ENCODE measurements around the gene PNKD. TPM values are rescaled to one million over a fixed set of nuclear protein-coding genes. Genes with fewer than 3 reads are reported as not detected.

Gene PNKD
- total RNA-seq, 2 experiments from 2014 or later: 66.3 to 74.5 TPM

DNA sequence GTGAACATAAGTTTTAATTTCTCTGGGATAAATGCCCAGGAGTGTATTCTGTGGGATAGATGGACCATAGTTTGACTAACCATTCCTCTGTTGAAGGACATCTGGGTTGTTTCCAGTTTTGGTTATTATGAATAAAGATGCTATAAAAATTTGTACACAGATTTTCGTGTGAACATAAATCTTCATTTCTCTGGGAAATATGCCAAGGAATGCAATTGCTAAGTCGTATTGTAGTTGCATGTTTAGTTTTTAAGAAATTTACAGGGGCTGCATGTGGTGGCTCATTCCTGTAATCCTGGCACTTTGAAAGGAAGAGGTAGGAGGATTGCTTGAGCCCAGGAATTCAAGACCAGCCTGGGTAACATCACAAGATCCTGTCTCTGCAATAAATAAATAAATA is 104.9 kb downstream of the PNKD start:
- H3K4me2 ChIP-seq (ENCODE audit: low read length): no peak overlapping the region
- ChIA-PET POLR2A (no interaction called here), CTCF (ENCODE audit: unreplicated experiment) (no interaction called here)
- H3K79me2 ChIP-seq (ENCODE audit: insufficient read depth, low read depth, low read length): no peaks in the 10 kb centered on the region
- H4K20me1 ChIP-seq (ENCODE audit: insufficient read depth, low read length): no peaks in the 10 kb centered on the region
- TF ChIP-seq EZH2phosphoT487 (IDR thresholded peaks at IDR 0.05; ENCODE audit: borderline replicate concordance, low read depth, low read length): no peak
- TF ChIP-seq, protein P1, sequence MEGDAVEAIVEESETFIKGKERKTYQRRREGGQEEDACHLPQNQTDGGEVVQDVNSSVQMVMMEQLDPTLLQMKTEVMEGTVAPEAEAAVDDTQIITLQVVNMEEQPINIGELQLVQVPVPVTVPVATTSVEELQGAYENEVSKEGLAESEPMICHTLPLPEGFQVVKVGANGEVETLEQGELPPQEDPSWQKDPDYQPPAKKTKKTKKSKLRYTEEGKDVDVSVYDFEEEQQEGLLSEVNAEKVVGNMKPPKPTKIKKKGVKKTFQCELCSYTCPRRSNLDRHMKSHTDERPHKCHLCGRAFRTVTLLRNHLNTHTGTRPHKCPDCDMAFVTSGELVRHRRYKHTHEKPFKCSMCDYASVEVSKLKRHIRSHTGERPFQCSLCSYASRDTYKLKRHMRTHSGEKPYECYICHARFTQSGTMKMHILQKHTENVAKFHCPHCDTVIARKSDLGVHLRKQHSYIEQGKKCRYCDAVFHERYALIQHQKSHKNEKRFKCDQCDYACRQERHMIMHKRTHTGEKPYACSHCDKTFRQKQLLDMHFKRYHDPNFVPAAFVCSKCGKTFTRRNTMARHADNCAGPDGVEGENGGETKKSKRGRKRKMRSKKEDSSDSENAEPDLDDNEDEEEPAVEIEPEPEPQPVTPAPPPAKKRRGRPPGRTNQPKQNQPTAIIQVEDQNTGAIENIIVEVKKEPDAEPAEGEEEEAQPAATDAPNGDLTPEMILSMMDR (conservative IDR thresholded peaks at IDR 0.05; ENCODE audit: low read length): no peak
- no peak for DNase-seq (ENCODE audit: low spot score)
- H3K27ac ChIP-seq (ENCODE audit: low read depth, low read length, poor library complexity, severe bottlenecking): no peak overlapping the region
- H3K4me3 ChIP-seq (ENCODE audit: low read depth, low read length, poor library complexity, severe bottlenecking): no peak overlapping the region
- H3K9me2 ChIP-seq (ENCODE audit: insufficient read depth, low read length): no peaks in the 10 kb centered on the region
- H3K36me3 ChIP-seq (ENCODE audit: insufficient read depth, low read length): no peaks in the 10 kb centered on the region
- H3K9me3 ChIP-seq (ENCODE audit: low read length): no peaks in the 10 kb centered on the region
- no peak overlapping the region for H2AFZ ChIP-seq (ENCODE audit: low read length)
- intact Hi-C loops (cut with micrococcal nuclease; ENCODE audit: unreplicated experiment): no loop called here
- no TSS peak for BruUV-seq (replicated peaks)
- H3K4me1 ChIP-seq (ENCODE audit: insufficient read depth, low read length, poor library complexity, severe bottlenecking): peaks cover 39% of the 10 kb centered on the region

DNA sequence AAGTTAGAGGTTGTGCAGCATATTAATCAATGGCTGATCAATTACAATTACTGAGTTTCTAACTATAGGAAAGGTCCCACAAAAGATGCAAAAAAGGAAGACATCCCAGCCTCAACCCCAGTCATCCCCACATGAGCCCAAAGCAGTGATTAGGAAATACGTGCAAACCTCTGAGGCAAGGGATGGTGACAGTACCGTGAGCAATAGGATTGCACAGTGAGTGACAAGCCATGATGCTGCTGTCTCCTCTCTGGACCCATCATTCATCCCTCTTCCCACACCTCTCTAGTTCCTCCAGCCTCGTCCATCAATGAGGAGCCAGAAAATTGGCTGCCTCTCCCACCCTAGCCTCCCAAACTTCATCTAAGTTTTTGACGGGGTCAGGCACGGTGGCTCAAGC is 107.7 kb downstream of the PNKD start:
- ChIA-PET POLR2A (interaction anchor here (0.7 to 1.3 kb wide), 2 partner anchors 87 to 339 kb away, joined by 4 to 5 read pairs; no protein-coding TSS in a partner anchor), CTCF (ENCODE audit: unreplicated experiment) (no interaction called here)
- H3K4me3 ChIP-seq (ENCODE audit: low read depth, low read length, poor library complexity, severe bottlenecking): no peak overlapping the region
- no peaks in the 10 kb centered on the region for H3K36me3 ChIP-seq (ENCODE audit: insufficient read depth, low read length)
- TF ChIP-seq EZH2phosphoT487 (IDR thresholded peaks at IDR 0.05; ENCODE audit: borderline replicate concordance, low read depth, low read length): no peak
- TF ChIP-seq, protein P1 (conservative IDR thresholded peaks at IDR 0.05; ENCODE audit: low read length): no peak
- no peak for DNase-seq (ENCODE audit: low spot score)
- H3K4me2 ChIP-seq (ENCODE audit: low read length): no peak overlapping the region
- no peaks in the 10 kb centered on the region for H3K9me3 ChIP-seq (ENCODE audit: low read length)
- H3K27ac ChIP-seq (ENCODE audit: low read depth, low read length, poor library complexity, severe bottlenecking): no peak overlapping the region
- H3K9me2 ChIP-seq (ENCODE audit: insufficient read depth, low read length): no peaks in the 10 kb centered on the region
- H2AFZ ChIP-seq (ENCODE audit: low read length): no peak overlapping the region; the same call in 1 of the 2 replicates
- intact Hi-C loops (cut with micrococcal nuclease; ENCODE audit: unreplicated experiment): no loop called here
- H3K79me2 ChIP-seq (ENCODE audit: insufficient read depth, low read depth, low read length): no peaks in the 10 kb centered on the region
- BruUV-seq (replicated peaks): no TSS peak
- H4K20me1 ChIP-seq (ENCODE audit: insufficient read depth, low read length): no peaks in the 10 kb centered on the region
- H3K4me1 ChIP-seq (ENCODE audit: insufficient read depth, low read length, poor library complexity, severe bottlenecking): peaks cover 10% of the 10 kb centered on the region

DNA sequence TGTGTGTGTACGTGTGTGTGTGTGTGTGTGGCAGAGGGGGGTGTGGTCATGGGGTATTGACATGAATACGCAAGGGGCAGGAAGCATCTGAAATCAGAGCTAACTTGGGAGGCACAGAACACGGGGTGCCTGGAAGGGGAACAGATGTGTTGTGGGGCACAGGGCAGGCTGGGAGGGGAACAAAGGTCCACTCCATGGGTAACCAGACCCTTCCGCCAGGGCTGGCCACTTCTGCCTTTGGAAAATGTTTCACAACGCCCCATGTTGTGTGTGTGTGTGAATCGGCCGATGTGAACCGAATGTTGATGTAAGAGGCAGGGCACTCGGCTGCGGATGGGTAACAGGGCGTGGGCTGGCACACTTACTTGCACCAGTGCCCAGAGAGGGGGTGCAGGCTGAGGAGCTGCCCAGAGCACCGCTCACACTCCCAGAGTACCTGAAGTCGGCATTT is 111.6 kb downstream of the PNKD start, which contains the start of gene SLC11A1:
Gene SLC11A1, plus strand, starts transcription at position 358 of the 451 bp plus-strand sequence. CDS start 96 bp downstream, outside the sequence.
- Histone ChIP-seq H3K79me2 (ENCODE audit: insufficient read depth, low read depth, low read length) (no peaks in the 10 kb centered on the region), H3K9me2 (ENCODE audit: insufficient read depth, low read length) (no peaks in the 10 kb centered on the region), H3K36me3 (ENCODE audit: insufficient read depth, low read length) (no peaks in the 10 kb centered on the region), H2AFZ (ENCODE audit: low read length) (no peak within 1 kb of the TSS), H4K20me1 (ENCODE audit: insufficient read depth, low read length) (no peaks in the 10 kb centered on the region), H3K27ac (ENCODE audit: low read depth, low read length, poor library complexity, severe bottlenecking) (no peak within 1 kb of the TSS), H3K9me3 (ENCODE audit: low read length) (no peaks in the 10 kb centered on the region), H3K4me3 (ENCODE audit: low read depth, low read length, poor library complexity, severe bottlenecking) (no peak within 1 kb of the TSS), H3K4me1 (ENCODE audit: insufficient read depth, low read length, poor library complexity, severe bottlenecking) (peaks cover 7% of the 10 kb centered on the region), H3K4me2 (ENCODE audit: low read length) (no peak within 1 kb of the TSS)
- ChIA-PET POLR2A (no interaction called here), CTCF (ENCODE audit: unreplicated experiment) (no interaction called here)
- no peak for TF ChIP-seq EZH2phosphoT487 (IDR thresholded peaks at IDR 0.05; ENCODE audit: borderline replicate concordance, low read depth, low read length)
- TF ChIP-seq, protein P1 (conservative IDR thresholded peaks at IDR 0.05; ENCODE audit: low read length): no peak
- BruUV-seq (replicated peaks): no TSS peak
- no peak for DNase-seq (ENCODE audit: low spot score)
- intact Hi-C loops (cut with micrococcal nuclease; ENCODE audit: unreplicated experiment): no loop called here
